ENCODE data around the gene RMI2.

RMI2 gene

DNA sequence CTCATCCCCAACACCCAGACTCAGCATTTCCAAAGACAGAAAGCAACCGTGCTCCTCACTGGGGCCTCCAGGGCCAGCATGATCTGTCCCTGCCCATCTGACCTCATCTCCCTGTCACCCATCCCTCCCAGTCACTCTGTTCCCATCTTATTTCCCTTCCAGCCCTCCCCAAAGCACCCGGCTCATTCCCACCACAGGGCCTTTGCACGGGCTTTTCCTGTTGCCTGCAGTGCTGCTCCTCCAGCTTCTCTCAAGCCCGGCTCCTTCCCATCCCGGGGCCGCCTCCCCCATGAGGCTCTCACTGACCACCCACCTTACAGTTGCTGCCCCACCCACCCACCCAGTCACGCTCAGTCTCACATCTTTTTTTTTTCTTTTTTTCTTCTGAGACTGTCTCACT lies 54.8 kb downstream of the RMI2 start:
- CTCF ChIA-PET, result interaction anchor here (1.1 kb wide), 1 partner anchor 135 kb away, joined by 4 read pairs; no protein-coding TSS in a partner anchor
- Histone ChIP-seq H3K4me3 (ENCODE audit: low read depth, low read length) (no peak overlapping the region), H3K36me3 (ENCODE audit: control insufficient read depth in 2 of 2, insufficient read depth in 1 of 2, low read length in 2 of 2) (no peaks in the 10 kb centered on the region), H3K27ac (ENCODE audit: extremely low read depth, low read depth, low read length) (no peak overlapping the region), H3K4me1 (ENCODE audit: control insufficient read depth, insufficient read depth, low read length) (no peaks in the 10 kb centered on the region), H3K9me3 (ENCODE audit: control insufficient read depth, insufficient read depth, low read depth, low read length) (no peaks in the 10 kb centered on the region)
- no peak for TF ChIP-seq ZNF2 (tag by site-specific recombination; IDR thresholded peaks at IDR 0.05)
- TF ChIP-seq, protein P1, sequence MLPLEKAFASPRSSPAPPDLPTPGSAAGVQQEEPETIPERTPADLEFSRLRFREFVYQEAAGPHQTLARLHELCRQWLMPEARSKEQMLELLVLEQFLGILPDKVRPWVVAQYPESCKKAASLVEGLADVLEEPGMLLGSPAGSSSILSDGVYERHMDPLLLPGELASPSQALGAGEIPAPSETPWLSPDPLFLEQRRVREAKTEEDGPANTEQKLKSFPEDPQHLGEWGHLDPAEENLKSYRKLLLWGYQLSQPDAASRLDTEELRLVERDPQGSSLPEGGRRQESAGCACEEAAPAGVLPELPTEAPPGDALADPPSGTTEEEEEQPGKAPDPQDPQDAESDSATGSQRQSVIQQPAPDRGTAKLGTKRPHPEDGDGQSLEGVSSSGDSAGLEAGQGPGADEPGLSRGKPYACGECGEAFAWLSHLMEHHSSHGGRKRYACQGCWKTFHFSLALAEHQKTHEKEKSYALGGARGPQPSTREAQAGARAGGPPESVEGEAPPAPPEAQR (tag by site-specific recombination; IDR thresholded peaks at IDR 0.05), result no peak
- peak; percentile 97 for TF ChIP-seq ZNF623 (tag by site-specific recombination; IDR thresholded peaks at IDR 0.05)
- POLR2A ChIA-PET, result no interaction called here
